Stimulated activated CD4-positive, alpha-beta T cell treated with anti-CD3 and anti-CD28 coated beads, Interleukin-1b, Interleukin-23, amount 100 ng/mL, for 24 hours (primary cell): ENCODE measurements around the gene ADAMTS17.

Experiments used
- DNase-seq, 4 experiments: peaks; one replicate each; pipeline ENCODE4 v3.0.0-alpha.2; 2020; ENCODE audit warnings: low read depth in 4 of 4, low spot score in 1 of 4

ADAMTS17 gene

DNA sequence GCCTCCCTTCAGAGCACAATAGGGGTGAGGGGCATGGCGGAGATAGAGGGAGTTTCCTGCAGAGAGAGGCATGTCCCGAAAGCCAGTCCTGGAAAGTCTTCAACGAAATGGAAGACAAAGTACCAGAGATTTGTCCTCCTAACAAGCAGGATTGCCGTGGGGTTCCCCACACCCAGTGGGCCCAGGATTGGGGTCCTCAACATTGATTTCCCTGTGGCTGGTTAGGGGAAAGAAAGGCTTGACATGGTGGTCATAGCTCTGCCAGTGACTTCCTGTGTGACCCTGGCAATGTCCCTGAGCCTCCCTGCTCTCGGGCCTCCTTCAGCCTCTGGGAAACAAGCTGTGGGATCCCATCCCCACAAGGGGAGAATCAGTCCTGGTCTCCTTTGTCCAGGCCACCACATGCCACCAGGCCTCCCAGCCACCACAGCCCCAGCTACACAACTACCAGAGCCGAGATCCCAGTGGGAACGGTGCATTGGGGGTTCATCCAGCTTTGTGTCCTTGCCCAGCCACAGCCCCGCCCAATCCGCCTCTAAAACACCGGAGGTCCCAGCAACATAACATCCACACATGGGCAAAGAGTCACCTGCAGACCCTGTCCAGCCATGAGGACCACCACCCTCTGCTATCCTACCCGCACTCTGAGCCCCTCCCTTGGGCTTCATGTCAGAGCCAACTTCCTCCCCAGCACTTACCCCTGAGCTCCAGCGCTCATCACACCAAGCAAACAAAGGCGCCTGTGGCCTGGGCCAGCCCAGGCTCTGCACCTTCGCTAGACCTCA, 63.0 kb downstream of the ADAMTS17 start:
- DNase-seq = no peak

DNA sequence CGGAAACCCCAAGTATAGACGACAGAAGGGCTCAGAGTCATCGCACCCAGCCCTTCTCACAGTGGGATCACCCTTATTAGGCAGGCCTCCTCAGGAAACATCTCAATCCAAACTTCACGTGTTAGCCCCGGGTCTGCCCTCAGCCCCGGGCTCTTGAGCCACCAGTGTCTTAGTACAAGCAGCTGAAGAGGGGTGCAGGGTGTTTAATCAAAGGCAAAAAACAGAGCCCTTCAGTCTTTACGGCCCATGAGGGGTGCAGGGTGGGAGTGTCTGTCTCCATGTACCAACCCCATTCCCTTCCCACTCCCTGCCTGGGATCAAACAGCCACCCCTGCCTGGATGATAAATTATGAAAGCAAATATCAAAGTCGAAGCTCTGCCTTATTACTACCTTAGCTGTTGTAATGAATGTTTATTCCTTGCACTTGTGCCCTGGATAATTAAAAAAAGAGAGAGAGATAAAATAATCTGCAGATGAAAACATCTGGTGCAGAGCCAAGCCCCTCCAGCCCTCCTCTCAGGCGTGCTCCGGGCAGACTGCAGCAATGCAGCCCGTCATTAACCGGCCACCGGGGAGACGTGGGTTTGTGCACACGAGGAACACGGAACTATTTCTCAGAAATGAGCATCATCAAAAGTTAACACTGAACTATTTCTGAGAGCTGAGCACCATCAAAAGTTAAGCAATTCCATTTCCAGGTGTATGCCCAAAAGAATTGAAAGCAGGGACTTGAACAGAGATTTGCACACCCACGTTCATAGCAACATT, 64.5 kb downstream of the ADAMTS17 start:
- no peak for DNase-seq

- DNase-seq = no peak
Observed at GRCh38 chr15:100276506-100276905, 65.3 kb downstream of the ADAMTS17 start.

- no peak for DNase-seq
Observed at GRCh38 chr15:100275641-100276040, 66.1 kb downstream of the ADAMTS17 start.

DNA sequence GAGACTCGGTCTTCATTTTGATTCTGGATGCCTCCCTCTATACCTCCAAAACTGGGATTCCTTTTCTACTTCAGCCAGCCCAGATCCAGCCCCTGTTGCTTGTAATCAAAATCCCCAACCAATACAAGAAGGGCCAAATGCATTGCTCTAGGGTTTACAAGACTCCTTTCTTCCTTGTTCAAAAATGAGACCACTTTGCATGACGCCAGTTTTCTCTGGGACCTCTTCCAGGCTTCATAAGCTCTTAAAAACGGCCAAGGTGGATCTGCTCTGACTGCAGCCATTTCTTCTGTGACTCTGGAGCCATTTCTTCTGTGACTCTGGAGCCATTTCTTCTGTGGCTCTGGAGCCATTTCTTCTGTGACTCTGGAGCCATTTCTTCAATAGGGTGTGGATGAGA, 71.9 kb downstream of the ADAMTS17 start:
- DNase-seq = no peak

DNA sequence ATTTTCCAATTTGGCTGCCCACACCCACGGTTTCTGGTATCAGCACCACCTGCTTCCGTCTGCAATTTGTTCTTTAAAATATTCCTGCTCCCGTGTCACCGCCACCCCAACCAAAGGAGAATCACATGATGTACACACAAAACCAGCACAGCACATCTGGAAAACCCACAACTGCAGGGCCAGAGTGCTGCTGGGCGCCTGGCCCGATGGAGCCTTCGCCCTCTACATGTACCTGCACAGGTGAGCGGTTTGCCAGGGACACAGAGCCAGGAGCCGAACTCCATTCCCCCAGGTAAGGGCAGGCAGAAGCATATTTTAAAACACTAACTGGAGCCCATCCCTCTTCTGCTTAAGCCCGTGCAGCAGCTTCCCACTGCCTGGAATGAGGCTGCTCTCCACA, 75.6 kb downstream of the ADAMTS17 start:
- DNase-seq = no peak

GRCh38 chr15:100265641-100266035, 76.1 kb downstream of the ADAMTS17 start:
- no peak for DNase-seq

DNA sequence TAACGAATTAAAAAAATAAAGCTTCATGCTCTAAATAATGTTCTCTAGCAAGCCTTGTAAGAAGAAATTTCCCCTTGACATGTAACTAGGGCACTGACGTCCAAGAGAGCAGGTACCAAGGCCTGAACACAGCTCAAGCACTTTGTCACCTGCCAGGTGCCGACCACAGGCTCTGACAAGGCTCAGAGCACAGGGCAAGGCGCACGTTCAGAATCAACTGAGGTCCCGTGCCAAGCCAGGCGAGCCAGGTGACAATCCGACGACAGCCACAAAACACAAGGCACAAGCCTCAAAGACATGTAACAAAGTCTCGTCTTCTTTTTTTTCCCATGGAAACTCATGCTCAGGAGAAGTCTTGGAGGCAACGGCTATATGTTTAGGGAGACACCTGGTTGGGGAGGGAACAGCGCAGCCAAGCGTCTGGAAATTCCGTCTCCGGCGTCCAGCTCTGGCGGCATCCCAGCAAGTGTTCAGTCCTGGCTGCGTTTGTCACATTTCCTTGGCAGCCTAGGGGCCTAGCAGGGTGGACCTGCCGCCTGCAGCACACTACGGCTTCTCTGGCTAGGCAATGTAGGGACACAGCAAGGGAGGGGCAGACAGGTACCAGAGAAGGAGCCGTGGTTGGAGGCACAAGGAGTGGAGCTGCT, 76.7 kb downstream of the ADAMTS17 start:
- no peak for DNase-seq

GRCh38 chr15:100263721-100264455, 77.9 kb downstream of the ADAMTS17 start:
- no peak for DNase-seq

- no peak for DNase-seq
Observed at GRCh38 chr15:100263031-100263430, 78.7 kb downstream of the ADAMTS17 start.

GRCh38 chr15:100261302-100262240, 80.2 kb downstream of the ADAMTS17 start:
- DNase-seq = no peak

GRCh38 chr15:100259266-100259665, 82.5 kb downstream of the ADAMTS17 start:
- no peak for DNase-seq

DNA sequence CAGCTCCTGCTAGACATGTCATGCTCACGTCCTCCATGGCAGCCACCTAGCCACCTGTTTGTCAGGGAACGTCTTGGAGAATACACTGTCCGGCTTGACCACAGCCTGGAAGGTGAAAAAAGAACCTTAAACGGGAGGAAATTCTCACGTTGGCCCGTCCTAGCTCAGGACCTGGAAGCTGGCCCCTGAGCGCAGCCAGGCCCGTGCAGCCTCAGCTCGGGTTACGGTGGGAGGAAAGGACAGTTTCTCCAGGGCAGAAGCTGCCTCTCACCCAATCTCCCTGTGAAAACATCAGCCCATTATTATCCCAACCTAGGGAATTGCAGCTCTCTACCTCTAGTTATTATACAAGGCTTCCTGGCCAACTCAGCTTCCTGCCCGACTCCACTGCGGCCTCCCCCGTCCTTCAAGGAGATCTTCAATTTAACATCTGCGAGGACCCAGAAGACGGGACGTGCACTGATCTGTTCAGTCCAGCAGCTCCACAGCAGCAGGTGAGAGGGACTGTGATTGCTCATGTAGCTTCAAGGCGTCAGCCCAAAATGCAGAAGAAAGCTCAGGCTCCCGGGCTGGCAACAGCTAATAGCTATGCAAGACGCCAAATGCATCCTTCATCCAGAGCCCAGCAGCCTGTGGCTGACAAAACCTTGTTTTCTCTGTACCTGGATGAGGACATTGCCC, 84.7 kb downstream of the ADAMTS17 start:
- DNase-seq = no peak

- DNase-seq = no peak
Observed at GRCh38 chr15:100256101-100256969, 85.4 kb downstream of the ADAMTS17 start.

DNA sequence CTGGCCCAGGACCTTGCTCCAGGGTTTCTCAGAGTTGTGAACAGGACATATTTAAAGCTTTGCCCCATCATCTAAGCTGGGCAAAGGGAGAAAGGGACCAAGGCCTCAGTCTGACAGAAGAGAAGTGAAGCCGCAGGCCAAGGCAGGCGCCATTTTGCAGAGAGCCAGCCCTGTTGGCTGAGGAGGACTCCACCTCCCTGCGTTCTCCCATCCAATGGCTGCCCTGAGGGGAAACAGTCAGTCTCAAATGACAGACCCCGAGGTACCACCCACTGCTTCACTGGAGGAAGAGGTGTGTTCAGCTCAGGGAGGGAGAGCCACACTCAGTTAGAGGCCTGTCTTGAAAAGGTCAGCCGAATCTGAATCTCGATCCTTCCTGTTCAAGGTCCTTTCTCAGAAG, 86.1 kb downstream of the ADAMTS17 start:
- DNase-seq = no peak

DNA sequence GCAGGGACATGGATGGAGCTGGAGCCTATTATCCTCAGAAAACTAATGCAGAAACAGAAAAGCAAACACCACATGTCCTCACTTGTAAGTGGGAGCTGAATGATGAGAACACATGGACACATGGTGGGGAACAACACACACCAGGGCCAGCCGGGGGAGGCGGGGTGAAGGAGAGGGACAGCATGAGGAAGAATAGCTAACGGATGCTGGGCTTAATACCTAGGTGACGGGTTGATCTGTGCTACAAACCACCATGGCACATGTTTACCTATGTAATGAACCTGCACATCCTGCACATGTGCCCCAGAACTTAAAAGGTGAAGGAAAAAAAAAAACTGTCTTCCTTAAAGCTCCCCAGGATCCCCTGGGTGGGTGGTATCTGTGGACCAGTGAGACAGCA, 87.1 kb downstream of the ADAMTS17 start:
- no peak for DNase-seq

DNA sequence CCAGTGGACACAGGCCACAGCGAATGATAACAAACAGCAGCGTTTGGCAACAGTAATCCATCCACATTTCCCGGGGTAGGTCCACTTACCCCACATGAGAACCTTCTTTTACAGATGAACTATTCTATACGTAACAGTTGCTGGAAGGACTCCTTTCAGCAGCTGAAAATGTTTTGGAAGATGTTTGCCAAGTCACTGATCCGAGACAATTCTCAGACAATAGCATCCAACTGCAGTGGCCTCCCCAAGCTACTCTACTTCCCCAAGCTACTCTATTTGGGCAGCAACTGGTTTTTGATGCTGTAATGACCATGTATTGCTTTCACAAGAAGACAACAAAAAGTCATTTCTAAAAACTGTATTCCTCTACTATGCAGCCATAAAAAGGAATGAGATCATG, 87.5 kb downstream of the ADAMTS17 start:
- no peak for DNase-seq

DNA sequence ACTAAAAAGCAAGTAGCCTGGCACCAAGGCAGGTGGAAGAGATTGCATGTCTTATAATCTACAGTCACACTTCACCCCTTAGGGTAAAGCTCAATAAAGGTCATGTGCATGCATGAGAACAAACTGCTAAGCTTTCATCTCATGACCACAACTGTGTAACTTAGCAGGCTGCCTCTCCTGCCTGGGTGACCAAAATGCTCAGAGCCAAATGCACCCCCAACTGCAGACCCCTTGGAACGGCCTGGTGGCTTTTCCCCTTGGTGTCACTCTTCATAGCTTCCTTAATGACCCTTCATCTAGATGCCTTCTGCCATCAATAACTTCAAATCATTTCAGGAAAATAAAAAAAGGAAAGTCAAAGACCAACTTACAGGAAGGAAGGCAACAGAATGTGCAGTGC, 88.1 kb downstream of the ADAMTS17 start:
- no peak for DNase-seq
